GM12864 (cell line): ENCODE data around the gene IFITM5.

Experiments
- DNase-seq: peaks from one replicate; pipeline ENCODE4 v3.0.0-alpha.2; 2011; ENCODE audit warnings: low read depth
- H3K4me3 ChIP-seq: 2 replicates; pipeline ENCODE4 v1.5.1; 2011; ENCODE audit warnings: mild to moderate bottlenecking, low read depth, low read length, control low read depth
- CTCF ChIP-seq: IDR thresholded peaks from 2 replicates; pipeline ENCODE4 v1.5.1; 2011; ENCODE audit warnings: low read depth, mild to moderate bottlenecking, moderate library complexity, low read length, control low read depth, inconsistent platforms; ENCODE audit errors: missing control alignments

Gene IFITM5

GRCh38 chr11:299081-299891 lies at the start of gene IFITM5:
IFITM5 (minus strand) TSS chr11:299526; CDS start chr11:299490, 36 bp downstream.
- no peak within 1 kb of the TSS for H3K4me3 ChIP-seq
- no peak for DNase-seq

GRCh38 chr11:346529-346928 lies 47.2 kb upstream of the IFITM5 start:
- no peak for DNase-seq
- no peak for TF ChIP-seq CTCF

More at GRCh38 chr11:299081-299891, at the start of gene IFITM5:
- TF ChIP-seq CTCF, result no peak

GRCh38 chr11:344836-345578 lies 45.7 kb upstream of the IFITM5 start:
- no peak for DNase-seq
- TF ChIP-seq CTCF, result no peak

More at GRCh38 chr11:346529-346928, 47.2 kb upstream of the IFITM5 start:
- H3K4me3 ChIP-seq, result no peak overlapping the region

GRCh38 chr11:342328-342727 lies 43.0 kb upstream of the IFITM5 start:
- no peak for DNase-seq
- TF ChIP-seq CTCF, result no peak
- no peak overlapping the region for H3K4me3 ChIP-seq

More at GRCh38 chr11:344836-345578, 45.7 kb upstream of the IFITM5 start:
- no peak overlapping the region for H3K4me3 ChIP-seq

GRCh38 chr11:340539-341512 lies 41.5 kb upstream of the IFITM5 start:
- no peak for DNase-seq
- no peak for TF ChIP-seq CTCF
- no peak overlapping the region for H3K4me3 ChIP-seq

- no peak for TF ChIP-seq CTCF
- H3K4me3 ChIP-seq, result no peak overlapping the region
- no peak for DNase-seq
Observed at GRCh38 chr11:339963-340362, 40.6 kb upstream of the IFITM5 start.
